GM13976 (cell line): ENCODE data around the gene HDGF.

Experiments
- DNase-seq: peaks from one replicate; pipeline ENCODE4 v3.0.0; 2012; ENCODE audit warnings: low spot score
- CTCF ChIP-seq: IDR thresholded peaks from 2 replicates; pipeline ENCODE4 v1.5.1; 2012; ENCODE audit warnings: borderline replicate concordance, mild to moderate bottlenecking; ENCODE audit not compliant: insufficient read depth; ENCODE audit errors: extremely low read depth, missing control alignments, control extremely low read depth
- in situ Hi-C: fragments of 300-500 bp; cut with MboI; formaldehyde crosslinking; loops from one replicate; pipeline ENCODE4 v1.12.0; 2022; ENCODE audit warnings: low sequenced_read_pairs, mixed read lengths, inconsistent platforms; ENCODE audit not compliant: unreplicated experiment

The HDGF gene

GRCh38 chr1:156751451-156751756 is at the start of gene HDGF:
Gene HDGF, minus strand, starts transcription at chr1:156751675. Its CDS starts 246 bp downstream, at chr1:156751429.
- in situ Hi-C loops: no loop called here

GRCh38 chr1:156797212-156797871 is 45.9 kb upstream of the HDGF start:
- DNase-seq: peak; percentile 65
- TF ChIP-seq CTCF: peak; percentile 56
- in situ Hi-C loops: no loop called here

More at GRCh38 chr1:156751451-156751756, at the start of gene HDGF:
- no peak for TF ChIP-seq CTCF
- no peak for DNase-seq

- no peak for TF ChIP-seq CTCF
- DNase-seq: no peak
- in situ Hi-C loops: no loop called here
Observed at GRCh38 chr1:156796340-156797097, 45.0 kb upstream of the HDGF start.

- TF ChIP-seq CTCF: no peak
- in situ Hi-C loops: no loop called here
- DNase-seq: no peak
Observed at GRCh38 chr1:156795787-156796186, 44.3 kb upstream of the HDGF start.

- TF ChIP-seq CTCF: no peak
- DNase-seq: no peak
- in situ Hi-C loops: no loop called here
Observed at GRCh38 chr1:156795374-156795733, 43.9 kb upstream of the HDGF start.

GRCh38 chr1:156794506-156795373 is 43.3 kb upstream of the HDGF start:
- TF ChIP-seq CTCF: no peak
- no peak for DNase-seq
- in situ Hi-C loops: no loop called here
